Sigmoid colon (tissue), 4 donors: Measurements from ENCODE around the gene TNNT1.

ENCODE experiments used
- CTCF ChIP-seq, 4 experiments: fragments of 450-650 bp in 3 of 4; fragments of 200-600 bp in 1 of 4; IDR thresholded peaks; one replicate each; pipeline ENCODE4 v1.5.1; 2016 to 2019; ENCODE audit warnings: antibody characterized with exemption in 4 of 4, mild to moderate bottlenecking in 3 of 4, moderate library complexity in 2 of 4
- POLR2A ChIP-seq, 2 donors: fragments of 450-650 bp; IDR thresholded peaks; one replicate each; pipeline ENCODE4 v1.6.1; 2016; ENCODE audit warnings: antibody characterized with exemption in 2 of 2, mild to moderate bottlenecking in 2 of 2, moderate library complexity in 2 of 2
- POLR2AphosphoS5 ChIP-seq, 4 donors: sonication (generic); formaldehyde crosslinking; IDR thresholded peaks; one replicate each; pipeline ENCODE4 v1.6.1; 2017; ENCODE audit warnings: antibody characterized with exemption in 4 of 4

- TF ChIP-seq CTCF (IDR thresholded peaks at IDR 0.05) (no peak), POLR2A (IDR thresholded peaks at IDR 0.05) (no peak), POLR2AphosphoS5 (IDR thresholded peaks at IDR 0.05) (no peak)
These were observed 7.4 kb upstream of the TNNT1 start for GRCh38 chr19:55156202-55157063.
